HG03108 (cell line): ENCODE data around the gene FER.
A peak's percentile ranks its signal among the peaks of the same experiment; 100 is the strongest.
"Not testable (repeated sequence)": the region's sequence is repeated elsewhere in the genome, so short reads cannot be mapped to it uniquely, and the experiment has no call there.

ENCODE experiments used
- ATAC-seq: cut with Tn5 transposase; IDR thresholded peaks from one replicate; pipeline ENCODE4 v1.9.1; 2021; ENCODE audit warnings: moderate library complexity; ENCODE audit not compliant: unreplicated experiment

Gene FER

GRCh38 chr5:108747774-108748400 lies at the start of gene FER:
TSS of gene FER (plus strand) at chr5:108747897. CDS start at chr5:108798183, 50,286 bp downstream.
- ATAC-seq, result peak; percentile 24

- ATAC-seq, result not testable (repeated sequence)
Observed at GRCh38 chr5:108700388-108700787, 47.3 kb upstream of the FER start.

GRCh38 chr5:108700930-108701329 lies 46.8 kb upstream of the FER start:
- ATAC-seq, result no peak

- no peak for ATAC-seq
Observed at GRCh38 chr5:108702546-108702945, 45.2 kb upstream of the FER start.

GRCh38 chr5:108703313-108703712 lies 44.4 kb upstream of the FER start:
- no peak for ATAC-seq

GRCh38 chr5:108707141-108707540 lies 40.6 kb upstream of the FER start:
- no peak for ATAC-seq

- no peak for ATAC-seq
Observed at GRCh38 chr5:108711898-108712297, 35.8 kb upstream of the FER start.

GRCh38 chr5:108715408-108715807 lies 32.3 kb upstream of the FER start:
- ATAC-seq, result no peak

GRCh38 chr5:108720391-108720790 lies 27.3 kb upstream of the FER start:
- ATAC-seq, result peak; percentile 92

- ATAC-seq, result no peak
Observed at GRCh38 chr5:108726446-108727235, 21.1 kb upstream of the FER start.

- ATAC-seq, result no peak
Observed at GRCh38 chr5:108727236-108727650, 20.5 kb upstream of the FER start.

GRCh38 chr5:108727651-108728565 lies 19.8 kb upstream of the FER start:
- ATAC-seq, result peak; percentile 84

GRCh38 chr5:108728566-108729241 lies 19.0 kb upstream of the FER start:
- peak; percentile 28 for ATAC-seq

- no peak for ATAC-seq
Observed at GRCh38 chr5:108729242-108729615, 18.5 kb upstream of the FER start.

- ATAC-seq, result peak; percentile 40
Observed at GRCh38 chr5:108730617-108731340, 16.9 kb upstream of the FER start.

GRCh38 chr5:108735790-108736189 lies 11.9 kb upstream of the FER start:
- ATAC-seq, result no peak

GRCh38 chr5:108736855-108737254 lies 10.8 kb upstream of the FER start:
- no peak for ATAC-seq

- no peak for ATAC-seq
Observed at GRCh38 chr5:108739376-108739775, 8.3 kb upstream of the FER start.

- no peak for ATAC-seq
Observed at GRCh38 chr5:108739906-108740305, 7.8 kb upstream of the FER start.

GRCh38 chr5:108743319-108743718 lies 4.4 kb upstream of the FER start:
- no peak for ATAC-seq
